Ovary (tissue), 9 donors: ENCODE data around the gene AHCY. TPM values are rescaled to one million over a fixed set of nuclear protein-coding genes. Genes with fewer than 3 reads are reported as not detected.
"Not testable (repeated sequence)": the region's sequence is repeated elsewhere in the genome, so short reads cannot be mapped to it uniquely, and the experiment has no call there.

ENCODE experiments used
- DNase-seq, 5 donors: peaks; one replicate each; pipeline ENCODE4 v3.0.0-alpha.2; 2019 to 2020
- H3K27ac ChIP-seq, 2 donors: fragments of 200-600 bp; one replicate each; pipeline versions ENCODE4 v1.5.1 to v1.8.0; 2019 to 2022
- H3K27me3 ChIP-seq: fragments of 200-600 bp; one replicate; pipeline ENCODE4 v1.8.0; 2022
- H3K36me3 ChIP-seq: fragments of 200-600 bp; sonication (generic); one replicate; pipeline ENCODE4 v1.5.1; 2019
- H3K4me1 ChIP-seq: one replicate; pipeline ENCODE4 v1.8.1; 2013; ENCODE audit warnings: mild to moderate bottlenecking, moderate library complexity; ENCODE audit not compliant: insufficient read depth
- H3K4me3 ChIP-seq: fragments of 200-600 bp; sonication (generic); one replicate; pipeline ENCODE4 v1.5.1; 2017
- H3K9me3 ChIP-seq, 2 donors: fragments of 200-600 bp in 1 of 2; sonication (generic) in 1 of 2; one replicate each; pipeline versions ENCODE4 v1.5.1 to v1.8.1; 2013 to 2019; ENCODE audit warnings: mild to moderate bottlenecking in 1 of 2, moderate library complexity in 1 of 2
- EP300 ChIP-seq: sonication (generic); formaldehyde crosslinking; IDR thresholded peaks from one replicate; pipeline ENCODE4 v1.6.1; 2017; ENCODE audit warnings: antibody characterized with exemption
- POLR2A ChIP-seq: fragments of 450-650 bp; IDR thresholded peaks from one replicate; pipeline ENCODE4 v1.6.1; 2017; ENCODE audit warnings: antibody characterized with exemption, mild to moderate bottlenecking, moderate library complexity
- WGBS, 3 donors: extraction: QIAGEN DNeasy Blood & Tissue Kit in 1 of 3; methylation state at CpG; one replicate each; pipeline versions ENCODE4 v1.1.5 to v1.1.7; 2013 to 2017; 5-methylcytosine and 5-hydroxymethylcytosine counted together
- intact Hi-C, 4 donors: fragments of 100-400 bp; cut with DNase I; formaldehyde crosslinking; loops; one replicate each; pipeline versions ENCODE4 v1.11.0 to v1.15.1; 2022 to 2023
- polyA plus RNA-seq, 2 donors: library from polyadenylated mRNA; stranded (reverse); fragments of 200-250 nt in 1 of 2; fragments of 350-450 nt in 1 of 2; fragmentation: Illumina TruSeq in 1 of 2; extraction: RNeasy Lipid Tissue Mini Kit (QIAGEN cat#74804) in 1 of 2; gene quantifications; one replicate each; pipeline ENCODE4 v1.2.3, GENCODE V29; 2013 to 2014
- total RNA-seq, 7 donors: library from RNA; depleted of rRNA in 2 of 7; stranded (reverse); fragments of >200 nt in 2 of 7; fragmentation: NEBNext Ultra II Directional in 3 of 7; extraction: Animal tissue kit (Norgen Biotek cat#: 25700) in 3 of 7; gene quantifications; one replicate each; pipeline versions ENCODE4 v1.1.0 to v1.2.4, GENCODE V29; 2016 to 2023
- TF ChIP-seq, protein P1 (sequence below), 3 donors: fragments of 450-650 bp in 2 of 3; fragments of 200-600 bp in 1 of 3; IDR thresholded peaks; one replicate each; pipeline versions ENCODE4 v1.5.1 to v1.8.0; 2016 to 2022; ENCODE audit warnings: antibody characterized with exemption in 3 of 3, mild to moderate bottlenecking in 1 of 3
- donor health status: DM: no; HTN: no; CAD: no; lungs with moderate emphysema.
- donor health status: DM: no; HTN: no; CAD: no.
- donor health status: Bipolar disorder and iron deficiency.
- donor health status: DM: yes; HTN: yes; CAD: no.
- donor health status: DM: no; HTN: no; CAD: no.
- donor health status: DM: yes; HTN: yes; CAD: no.

AHCY gene
- total and polyA plus RNA-seq, 9 donors, result 97.7 to 190 (median 139) TPM

DNA sequence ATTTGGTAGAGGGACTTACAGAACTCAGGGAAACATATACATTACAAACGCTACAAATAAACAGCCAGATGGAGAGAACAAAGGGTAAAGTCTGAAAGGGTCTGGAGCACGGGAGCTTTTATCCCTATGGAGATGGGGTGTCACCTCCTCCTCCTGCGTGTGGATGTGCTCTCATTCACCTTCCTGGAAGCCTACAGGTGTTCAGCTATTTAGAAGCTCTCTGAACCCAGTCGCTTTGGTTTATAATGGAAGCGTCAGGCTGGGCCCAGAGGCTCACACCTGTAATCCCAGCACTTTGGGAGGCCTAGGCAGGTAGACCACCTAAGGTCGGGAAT is 42.2 kb upstream of the AHCY start:
- intact Hi-C loops, result no loop called here
- no peak for TF ChIP-seq EP300
- TF ChIP-seq POLR2A, result no peak
- TF ChIP-seq, protein P1, sequence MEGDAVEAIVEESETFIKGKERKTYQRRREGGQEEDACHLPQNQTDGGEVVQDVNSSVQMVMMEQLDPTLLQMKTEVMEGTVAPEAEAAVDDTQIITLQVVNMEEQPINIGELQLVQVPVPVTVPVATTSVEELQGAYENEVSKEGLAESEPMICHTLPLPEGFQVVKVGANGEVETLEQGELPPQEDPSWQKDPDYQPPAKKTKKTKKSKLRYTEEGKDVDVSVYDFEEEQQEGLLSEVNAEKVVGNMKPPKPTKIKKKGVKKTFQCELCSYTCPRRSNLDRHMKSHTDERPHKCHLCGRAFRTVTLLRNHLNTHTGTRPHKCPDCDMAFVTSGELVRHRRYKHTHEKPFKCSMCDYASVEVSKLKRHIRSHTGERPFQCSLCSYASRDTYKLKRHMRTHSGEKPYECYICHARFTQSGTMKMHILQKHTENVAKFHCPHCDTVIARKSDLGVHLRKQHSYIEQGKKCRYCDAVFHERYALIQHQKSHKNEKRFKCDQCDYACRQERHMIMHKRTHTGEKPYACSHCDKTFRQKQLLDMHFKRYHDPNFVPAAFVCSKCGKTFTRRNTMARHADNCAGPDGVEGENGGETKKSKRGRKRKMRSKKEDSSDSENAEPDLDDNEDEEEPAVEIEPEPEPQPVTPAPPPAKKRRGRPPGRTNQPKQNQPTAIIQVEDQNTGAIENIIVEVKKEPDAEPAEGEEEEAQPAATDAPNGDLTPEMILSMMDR (IDR thresholded peaks at IDR 0.05), result no peak
- 80 to 89% (median 83%) methylated on average over 6 of the region's 6 CpGs for WGBS, 3 donors

DNA sequence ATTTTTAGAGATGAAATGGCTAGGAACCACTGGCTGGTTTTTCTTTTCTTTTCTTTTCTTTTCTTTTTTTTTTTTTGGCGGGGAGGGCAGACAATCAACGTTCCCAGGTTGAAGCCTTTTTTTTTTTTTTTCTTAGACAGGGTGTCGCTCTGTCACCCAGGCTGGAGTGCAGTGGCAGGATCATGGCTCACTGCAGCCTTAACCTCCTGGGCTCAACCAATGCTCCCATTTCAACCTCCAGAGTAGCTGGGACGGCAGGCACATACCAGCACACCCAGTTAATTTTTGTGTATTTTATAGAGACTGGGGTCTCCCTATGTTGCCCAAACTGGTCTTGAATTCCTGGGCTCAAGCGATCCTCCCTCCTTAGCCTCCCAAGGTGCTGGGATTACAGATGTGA is 41.1 kb upstream of the AHCY start:
- Histone ChIP-seq H3K36me3 (no peaks in the 10 kb centered on the region), H3K9me3 (no peaks in the 10 kb centered on the region), H3K4me3 (no peak overlapping the region), H3K27ac (no peak overlapping the region), H3K27me3 (no peaks in the 10 kb centered on the region), H3K4me1 (no peaks in the 10 kb centered on the region)
- intact Hi-C loops, result no loop called here
- TF ChIP-seq EP300, result no peak
- TF ChIP-seq POLR2A, result no peak
- TF ChIP-seq, protein P1 (IDR thresholded peaks at IDR 0.05), result no peak
- WGBS, 3 donors, result 67 to 77% (median 75%) methylated on average over 5 of the region's 5 CpGs
- DNase-seq, result no peak

More for the DNA sequence above, 42.2 kb upstream of the AHCY start:
- no peaks in the 10 kb centered on the region for H3K9me3 ChIP-seq
- no peaks in the 10 kb centered on the region for H3K36me3 ChIP-seq
- no peak for DNase-seq
- H3K4me3 ChIP-seq, result no peak overlapping the region
- H3K4me1 ChIP-seq, result no peaks in the 10 kb centered on the region
- H3K27me3 ChIP-seq, result no peaks in the 10 kb centered on the region
- H3K27ac ChIP-seq, result no peak overlapping the region

DNA sequence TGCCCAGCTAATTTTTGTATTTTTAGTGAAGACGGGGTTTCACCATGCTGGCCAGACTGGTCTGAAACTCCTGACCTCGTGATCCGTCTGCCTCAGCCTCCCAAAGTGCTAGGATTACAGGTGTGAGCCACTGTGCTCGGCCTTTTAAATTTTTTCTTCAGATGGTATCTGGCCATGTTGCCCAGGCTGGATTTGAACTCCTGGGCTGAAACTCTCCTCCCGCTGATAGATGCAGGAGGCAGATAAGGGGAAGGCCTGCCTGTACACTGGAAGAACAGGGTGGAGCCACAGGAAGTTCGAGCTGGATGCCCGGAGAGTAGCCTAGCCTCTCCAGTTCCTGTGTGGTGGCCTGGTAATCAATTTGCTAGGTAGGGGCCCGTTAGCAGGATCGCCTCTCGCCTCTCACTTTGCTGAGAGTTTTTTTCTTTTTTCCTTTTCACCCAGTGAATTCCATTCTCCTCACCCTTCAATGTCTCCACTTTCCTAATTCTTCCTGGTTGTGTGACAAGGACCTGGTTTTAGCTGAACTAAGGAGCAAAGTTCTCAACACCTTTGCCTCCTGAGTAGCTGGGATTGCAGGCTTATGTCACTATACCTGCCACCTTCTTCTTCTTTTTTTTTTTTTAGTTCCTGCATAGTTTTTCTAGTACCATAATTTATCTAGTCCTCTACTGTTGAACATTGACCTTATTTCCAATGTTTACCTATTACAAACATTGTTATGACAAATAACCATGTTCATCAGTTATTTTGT is 40.5 kb upstream of the AHCY start:
- Histone ChIP-seq H3K27me3 (no peaks in the 10 kb centered on the region), H3K9me3 (no peaks in the 10 kb centered on the region)
- WGBS, 3 donors, result 86 to 89% (median 88%) methylated on average over 10 of the region's 10 CpGs

DNA sequence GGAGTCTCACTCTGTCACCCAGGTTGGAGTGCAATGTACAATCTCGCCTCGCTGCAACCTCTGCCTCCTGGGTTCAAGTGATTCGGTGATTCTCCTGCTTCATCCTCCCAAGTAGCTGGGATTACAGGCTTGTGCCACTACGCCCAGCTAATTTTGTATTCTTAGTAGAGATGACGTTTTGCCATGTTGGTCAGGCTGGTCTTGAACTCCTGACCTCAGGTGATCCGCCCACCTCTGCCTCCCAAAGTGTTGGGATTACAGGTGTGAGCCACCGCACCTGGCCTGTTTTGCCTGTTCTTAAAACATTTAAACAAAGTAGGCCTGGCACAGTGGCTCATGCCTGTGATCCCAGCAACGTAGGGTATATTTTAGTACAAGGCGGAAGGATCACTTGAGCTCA is 38.0 kb upstream of the AHCY start:
- DNase-seq, H3K4me3 ChIP-seq, H3K27me3 ChIP-seq, intact Hi-C loops, H3K4me1 ChIP-seq, H3K27ac ChIP-seq, H3K9me3 ChIP-seq, H3K36me3 ChIP-seq: not testable (repeated sequence)
- WGBS, 3 donors, result 93% methylated on average over 9 of the region's 9 CpGs

More for the DNA sequence above, 40.5 kb upstream of the AHCY start:
- no peak for DNase-seq
- intact Hi-C loops, result no loop called here
- TF ChIP-seq POLR2A (no peak), EP300 (no peak)
- TF ChIP-seq, protein P1 (IDR thresholded peaks at IDR 0.05), result no peak
- no peaks in the 10 kb centered on the region for H3K36me3 ChIP-seq
- no peak overlapping the region for H3K27ac ChIP-seq
- no peak overlapping the region for H3K4me3 ChIP-seq
- no peaks in the 10 kb centered on the region for H3K4me1 ChIP-seq

DNA sequence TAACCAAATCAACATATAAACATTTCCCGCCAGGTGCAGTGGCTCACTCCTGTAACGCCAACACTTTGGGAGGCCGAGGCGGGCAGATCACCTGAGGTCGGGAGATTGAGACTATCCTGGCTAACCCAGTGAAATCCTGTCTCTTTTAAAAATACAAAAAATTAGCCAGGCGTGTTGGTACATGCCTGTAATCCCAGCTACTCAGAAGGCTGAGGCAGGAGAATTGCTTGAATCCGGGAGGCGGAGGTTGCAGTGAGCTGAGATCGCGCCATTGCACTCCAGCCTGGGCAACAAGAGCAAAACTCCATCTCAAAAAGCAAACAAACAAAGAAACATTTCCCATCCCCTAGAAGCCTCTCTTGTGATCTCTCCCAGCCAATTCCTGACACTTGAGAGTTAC is 37.6 kb upstream of the AHCY start:
- DNase-seq, H3K4me1 ChIP-seq, H3K27ac ChIP-seq, H3K4me3 ChIP-seq, intact Hi-C loops, H3K36me3 ChIP-seq, H3K27me3 ChIP-seq, H3K9me3 ChIP-seq: not testable (repeated sequence)
- WGBS, 3 donors, result 87 to 93% (median 88%) methylated on average over 10 of the region's 10 CpGs
